HL-60 (cell line): ENCODE data around the gene GFOD2.

Experiments
- DNase-seq, 2 experiments: peaks; one replicate each; pipeline ENCODE4 v3.0.0-alpha.2; 2010 to 2020; ENCODE audit warnings: low read depth in 1 of 2, low spot score in 1 of 2
- H3K27ac ChIP-seq: fragments of 250-450 bp; sonication (Bioruptor Pico); replicated peaks from 2 replicates; pipeline ENCODE4 v1.5.1; 2020; ENCODE audit warnings: mild to moderate bottlenecking, moderate library complexity
- H3K27me3 ChIP-seq: fragments of 250-450 bp; sonication (Bioruptor Pico); 2 replicates; pipeline ENCODE4 v1.5.1; 2021; ENCODE audit warnings: mild to moderate bottlenecking, moderate library complexity; ENCODE audit not compliant: insufficient read depth, poor library complexity, severe bottlenecking
- H3K4me3 ChIP-seq: replicated peaks from 2 replicates; pipeline ENCODE4 v1.5.1; 2011; ENCODE audit warnings: mild to moderate bottlenecking, control low read depth, low read length; ENCODE audit not compliant: insufficient read depth
- GABPA ChIP-seq: IDR thresholded peaks from 2 replicates; pipeline ENCODE4 v1.6.1; 2012; ENCODE audit warnings: low read depth
- POLR2AphosphoS5 ChIP-seq: IDR thresholded peaks from 2 replicates; pipeline ENCODE4 v1.6.1; 2012; ENCODE audit warnings: low read depth
- SPI1 ChIP-seq: IDR thresholded peaks from 2 replicates; pipeline ENCODE4 v1.6.1; 2012; ENCODE audit warnings: low read depth, mild to moderate bottlenecking, borderline replicate concordance
- TF ChIP-seq, protein P1 (sequence below): IDR thresholded peaks from 2 replicates; pipeline ENCODE4 v1.6.1; 2012; ENCODE audit warnings: low read depth; ENCODE audit not compliant: insufficient replicate concordance
- TF ChIP-seq, protein P2 (sequence below): IDR thresholded peaks from one replicate; pipeline ENCODE4 v1.5.1; 2011; ENCODE audit warnings: low read length, control low read depth, inconsistent platforms; ENCODE audit not compliant: insufficient read depth

GFOD2 gene

DNA sequence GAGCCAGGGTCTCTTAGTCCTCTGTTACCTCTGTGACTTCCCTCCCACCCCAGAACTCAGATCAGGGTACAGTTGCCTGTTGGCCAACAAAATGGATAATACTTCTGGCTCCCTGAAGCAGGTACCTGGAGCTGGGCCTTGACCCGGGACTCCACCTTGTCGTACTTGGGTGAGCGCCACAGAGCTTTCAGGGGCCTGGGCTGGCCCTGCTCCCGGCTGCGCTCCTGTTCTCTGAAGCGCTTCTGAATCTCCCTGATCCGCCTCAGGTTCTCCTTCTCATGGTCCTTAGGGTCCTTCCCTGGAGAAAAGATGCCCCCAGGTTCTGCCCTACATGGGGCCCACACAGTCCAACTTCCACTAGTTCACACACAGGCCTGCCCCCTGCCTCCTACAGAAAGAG lies 54.2 kb downstream of the GFOD2 start:
- TF ChIP-seq GABPA = no peak
- TF ChIP-seq POLR2AphosphoS5 = no peak
- TF ChIP-seq, protein P1, sequence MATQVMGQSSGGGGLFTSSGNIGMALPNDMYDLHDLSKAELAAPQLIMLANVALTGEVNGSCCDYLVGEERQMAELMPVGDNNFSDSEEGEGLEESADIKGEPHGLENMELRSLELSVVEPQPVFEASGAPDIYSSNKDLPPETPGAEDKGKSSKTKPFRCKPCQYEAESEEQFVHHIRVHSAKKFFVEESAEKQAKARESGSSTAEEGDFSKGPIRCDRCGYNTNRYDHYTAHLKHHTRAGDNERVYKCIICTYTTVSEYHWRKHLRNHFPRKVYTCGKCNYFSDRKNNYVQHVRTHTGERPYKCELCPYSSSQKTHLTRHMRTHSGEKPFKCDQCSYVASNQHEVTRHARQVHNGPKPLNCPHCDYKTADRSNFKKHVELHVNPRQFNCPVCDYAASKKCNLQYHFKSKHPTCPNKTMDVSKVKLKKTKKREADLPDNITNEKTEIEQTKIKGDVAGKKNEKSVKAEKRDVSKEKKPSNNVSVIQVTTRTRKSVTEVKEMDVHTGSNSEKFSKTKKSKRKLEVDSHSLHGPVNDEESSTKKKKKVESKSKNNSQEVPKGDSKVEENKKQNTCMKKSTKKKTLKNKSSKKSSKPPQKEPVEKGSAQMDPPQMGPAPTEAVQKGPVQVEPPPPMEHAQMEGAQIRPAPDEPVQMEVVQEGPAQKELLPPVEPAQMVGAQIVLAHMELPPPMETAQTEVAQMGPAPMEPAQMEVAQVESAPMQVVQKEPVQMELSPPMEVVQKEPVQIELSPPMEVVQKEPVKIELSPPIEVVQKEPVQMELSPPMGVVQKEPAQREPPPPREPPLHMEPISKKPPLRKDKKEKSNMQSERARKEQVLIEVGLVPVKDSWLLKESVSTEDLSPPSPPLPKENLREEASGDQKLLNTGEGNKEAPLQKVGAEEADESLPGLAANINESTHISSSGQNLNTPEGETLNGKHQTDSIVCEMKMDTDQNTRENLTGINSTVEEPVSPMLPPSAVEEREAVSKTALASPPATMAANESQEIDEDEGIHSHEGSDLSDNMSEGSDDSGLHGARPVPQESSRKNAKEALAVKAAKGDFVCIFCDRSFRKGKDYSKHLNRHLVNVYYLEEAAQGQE = no peak
- TF ChIP-seq SPI1 = no peak
- TF ChIP-seq, protein P2, sequence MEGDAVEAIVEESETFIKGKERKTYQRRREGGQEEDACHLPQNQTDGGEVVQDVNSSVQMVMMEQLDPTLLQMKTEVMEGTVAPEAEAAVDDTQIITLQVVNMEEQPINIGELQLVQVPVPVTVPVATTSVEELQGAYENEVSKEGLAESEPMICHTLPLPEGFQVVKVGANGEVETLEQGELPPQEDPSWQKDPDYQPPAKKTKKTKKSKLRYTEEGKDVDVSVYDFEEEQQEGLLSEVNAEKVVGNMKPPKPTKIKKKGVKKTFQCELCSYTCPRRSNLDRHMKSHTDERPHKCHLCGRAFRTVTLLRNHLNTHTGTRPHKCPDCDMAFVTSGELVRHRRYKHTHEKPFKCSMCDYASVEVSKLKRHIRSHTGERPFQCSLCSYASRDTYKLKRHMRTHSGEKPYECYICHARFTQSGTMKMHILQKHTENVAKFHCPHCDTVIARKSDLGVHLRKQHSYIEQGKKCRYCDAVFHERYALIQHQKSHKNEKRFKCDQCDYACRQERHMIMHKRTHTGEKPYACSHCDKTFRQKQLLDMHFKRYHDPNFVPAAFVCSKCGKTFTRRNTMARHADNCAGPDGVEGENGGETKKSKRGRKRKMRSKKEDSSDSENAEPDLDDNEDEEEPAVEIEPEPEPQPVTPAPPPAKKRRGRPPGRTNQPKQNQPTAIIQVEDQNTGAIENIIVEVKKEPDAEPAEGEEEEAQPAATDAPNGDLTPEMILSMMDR = no peak
- DNase-seq = no peak
- Histone ChIP-seq H3K27me3 (no peaks in the 10 kb centered on the region), H3K27ac (no peak overlapping the region), H3K4me3 (no peak overlapping the region)

DNA sequence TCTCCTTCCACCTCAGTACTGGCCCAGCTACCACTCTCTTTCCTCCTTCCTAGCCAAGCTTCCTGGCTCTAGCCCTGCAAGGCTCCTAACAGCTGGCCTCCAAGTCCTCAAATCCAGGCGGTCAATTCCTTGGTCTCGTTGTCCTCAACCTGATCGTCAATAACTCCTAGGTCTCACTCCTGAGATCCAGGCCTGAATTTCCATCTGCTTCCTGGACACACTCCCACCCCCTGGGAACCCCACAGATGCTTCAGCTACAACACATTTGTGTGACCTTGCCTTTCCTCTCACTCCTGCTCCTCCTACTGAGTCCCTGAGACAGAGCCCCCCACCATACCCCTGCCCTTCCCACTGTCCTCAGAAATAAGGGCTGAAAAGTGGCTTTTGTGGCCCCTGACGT lies 54.9 kb downstream of the GFOD2 start:
- no peaks in the 10 kb centered on the region for H3K27me3 ChIP-seq
- no peak for DNase-seq
- TF ChIP-seq SPI1 (no peak), POLR2AphosphoS5 (no peak), GABPA (no peak)
- TF ChIP-seq, protein P2 = no peak
- TF ChIP-seq, protein P1 = no peak
- no peak overlapping the region for H3K4me3 ChIP-seq
- no peak overlapping the region for H3K27ac ChIP-seq

DNA sequence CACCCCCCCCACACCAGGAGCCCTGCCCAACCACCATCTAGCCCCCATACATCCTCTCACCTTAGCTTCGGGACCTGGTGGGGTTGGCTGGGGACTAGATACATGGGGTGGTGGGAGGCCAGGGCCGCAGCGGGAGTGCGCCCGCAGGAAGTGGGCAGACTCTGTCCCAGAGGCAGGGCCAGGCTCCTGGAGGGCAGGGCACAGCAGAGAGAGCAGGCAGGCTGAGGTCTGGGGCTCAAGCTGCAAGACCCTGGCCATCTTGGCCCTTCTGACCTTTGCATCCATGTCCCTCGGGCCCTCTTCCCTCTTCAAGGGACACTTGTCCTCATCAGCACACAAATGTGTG lies 55.3 kb downstream of the GFOD2 start:
- no peak for DNase-seq
- Histone ChIP-seq H3K27me3 (no peaks in the 10 kb centered on the region), H3K4me3 (no peak overlapping the region), H3K27ac (no peak overlapping the region)
- TF ChIP-seq GABPA (no peak), SPI1 (no peak), POLR2AphosphoS5 (no peak)
- TF ChIP-seq, protein P1 = no peak
- TF ChIP-seq, protein P2 = no peak
